HG03442 (cell line): Measurements from ENCODE around the gene LBX1.
"Not testable (repeated sequence)": the region's sequence is repeated elsewhere in the genome, so short reads cannot be mapped to it uniquely, and the experiment has no call there.

ENCODE experiments used
- ATAC-seq: cut with Tn5 transposase; IDR thresholded peaks from one replicate; pipeline ENCODE4 v1.9.1; 2021; ENCODE audit warnings: mild to moderate bottlenecking, moderate library complexity; ENCODE audit not compliant: unreplicated experiment

The LBX1 gene

DNA sequence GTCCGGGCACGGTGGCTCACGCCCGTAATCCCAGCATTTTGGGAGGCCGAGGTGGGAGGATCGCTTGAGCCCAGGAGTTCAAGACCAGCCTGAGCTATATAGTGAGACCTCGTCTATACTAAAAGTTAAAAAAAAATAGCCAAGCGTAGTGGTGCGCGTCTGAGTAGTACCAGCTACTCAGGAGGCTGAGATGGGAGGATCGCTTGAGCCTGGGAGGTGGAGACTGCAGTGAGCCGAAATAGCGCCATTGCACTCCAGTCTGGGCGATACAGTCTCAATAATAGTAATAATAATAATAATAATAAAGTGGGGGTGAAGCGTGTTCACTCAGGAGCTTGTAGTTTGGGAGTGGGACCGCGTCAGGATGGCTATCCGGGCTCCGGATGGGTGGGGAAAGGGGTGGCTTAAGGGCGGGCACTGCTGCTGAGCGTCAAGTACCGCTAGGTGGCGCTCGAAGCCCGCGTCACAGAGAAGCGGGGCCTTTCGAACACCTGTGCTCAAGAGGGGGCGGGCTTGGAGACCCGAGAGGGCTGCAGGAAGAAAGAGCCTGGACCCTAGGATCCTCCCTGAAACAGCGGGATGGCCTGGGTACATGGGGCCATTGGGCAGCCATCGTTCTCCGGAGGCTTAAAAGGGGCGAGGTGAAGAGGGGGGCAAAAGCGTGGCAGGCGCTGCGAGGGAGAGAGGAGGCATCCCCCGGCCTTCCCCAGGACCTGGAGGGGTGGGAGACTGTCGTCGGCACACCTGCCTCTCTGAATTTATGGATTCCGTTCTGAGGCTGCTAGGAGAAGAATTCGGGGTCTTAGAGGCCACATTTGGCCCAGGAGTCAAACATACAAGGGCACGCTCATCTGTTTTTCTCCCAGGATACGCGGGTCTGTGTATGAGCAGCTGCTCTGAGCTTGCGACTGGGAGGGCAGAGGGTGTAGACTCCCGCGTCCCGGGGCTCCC is 14.5 kb downstream of the LBX1 start:
- ATAC-seq, result no peak

DNA sequence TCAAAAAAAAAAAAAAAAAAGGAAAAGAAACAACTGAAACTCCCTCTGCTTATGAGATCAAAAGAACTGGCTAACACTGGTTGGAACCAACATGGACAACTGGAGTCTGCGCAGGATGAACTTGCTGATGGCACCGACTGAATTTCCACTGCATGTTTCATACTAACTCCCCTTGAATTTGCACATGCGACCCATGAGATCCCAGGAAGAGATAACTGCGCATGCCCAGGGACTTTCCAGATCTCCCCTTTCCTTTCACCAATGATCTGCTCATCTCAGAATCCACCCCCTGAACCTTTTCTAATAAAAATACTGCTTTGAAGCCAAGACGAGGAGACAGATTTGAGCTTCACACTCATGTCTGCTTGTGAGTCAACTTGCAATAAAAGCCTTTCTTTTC is 20.7 kb downstream of the LBX1 start:
- ATAC-seq, result no peak

DNA sequence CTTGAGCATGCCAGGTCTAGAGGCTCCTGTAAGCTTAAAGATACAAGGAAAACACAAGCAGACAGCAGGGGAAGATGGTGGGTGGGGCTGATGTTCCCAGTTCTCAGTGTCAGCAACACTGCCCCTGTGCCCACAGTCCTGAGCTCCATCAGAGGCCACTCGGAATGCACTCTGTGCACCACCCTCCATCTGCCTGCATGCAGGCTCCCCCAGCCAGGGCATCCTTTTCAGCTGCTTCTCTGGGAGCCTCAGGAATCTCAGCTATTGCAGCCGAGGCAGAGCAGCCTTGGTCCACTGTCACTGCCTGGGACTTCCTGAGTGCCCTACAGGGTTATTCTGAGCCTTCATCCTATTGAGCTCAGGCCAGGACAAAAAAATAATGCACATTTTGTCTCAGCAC is 22.2 kb downstream of the LBX1 start:
- ATAC-seq, result no peak

DNA sequence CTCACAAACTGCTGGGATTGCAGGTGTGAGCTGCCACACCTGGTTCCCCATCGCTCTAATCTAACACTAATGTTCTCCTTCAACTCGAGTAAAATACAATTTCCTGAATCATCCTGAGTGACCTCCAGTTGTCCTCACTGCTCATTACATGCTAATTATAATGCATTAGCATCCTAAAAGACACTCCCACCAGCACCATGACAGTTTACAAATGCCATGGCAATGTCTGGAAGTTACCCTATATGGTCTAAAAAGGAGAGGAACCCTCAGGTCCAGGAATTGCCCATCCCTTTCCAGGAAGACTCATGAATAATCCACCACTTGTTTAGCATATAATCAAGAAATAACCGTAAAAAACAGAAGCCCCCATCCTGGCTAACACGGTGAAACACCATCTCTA is 26.6 kb downstream of the LBX1 start:
- not testable (repeated sequence) for ATAC-seq

DNA sequence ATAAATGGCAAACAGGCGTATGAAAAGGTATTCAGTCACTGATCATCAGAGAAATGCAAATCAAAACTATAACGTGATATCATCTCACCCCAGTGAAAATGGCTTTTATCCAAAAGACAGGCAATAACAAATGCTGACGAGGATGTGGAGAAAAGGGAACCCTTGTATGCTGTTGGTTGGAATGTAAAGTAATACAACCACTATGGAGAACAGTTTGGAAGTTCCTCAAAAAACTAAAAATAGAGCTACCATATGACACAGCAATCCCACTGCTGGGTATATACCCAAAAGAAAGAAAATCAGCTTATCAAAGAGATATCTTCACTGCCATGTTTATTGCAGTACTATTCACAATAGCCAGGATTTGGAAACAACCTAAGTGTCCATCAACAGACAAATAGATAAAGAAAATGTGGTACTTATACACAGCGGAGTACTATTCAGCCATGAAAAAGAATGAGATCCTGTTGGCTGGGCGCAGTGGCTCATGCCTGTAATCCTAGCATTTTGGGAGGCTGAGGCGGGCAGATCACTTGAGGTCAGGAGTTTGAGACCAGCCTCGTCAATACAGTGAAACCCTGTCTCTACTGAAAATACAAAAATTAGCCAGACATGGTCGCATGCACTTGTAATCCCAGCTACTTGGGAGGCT is 30.8 kb downstream of the LBX1 start:
- not testable (repeated sequence) for ATAC-seq

DNA sequence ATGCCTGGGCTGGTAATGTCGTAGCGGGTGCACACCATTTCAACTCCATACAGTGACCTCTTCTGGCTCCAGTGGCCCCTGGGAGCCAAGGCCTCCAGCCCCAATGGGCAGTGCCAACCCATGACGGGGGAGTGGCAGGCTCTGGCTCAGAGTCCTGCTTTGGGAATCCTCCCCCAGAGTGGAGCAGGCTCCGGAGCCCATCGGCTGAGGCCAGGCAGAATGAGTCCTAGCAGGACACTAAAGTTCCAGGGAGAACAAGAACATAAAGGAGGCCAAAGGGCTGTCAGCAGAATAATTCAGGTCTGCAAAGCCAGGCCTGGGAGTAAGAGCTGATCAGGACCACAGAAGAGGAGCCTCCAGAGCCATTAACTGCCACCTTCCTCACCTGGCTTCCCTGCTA is 33.3 kb downstream of the LBX1 start:
- ATAC-seq, result no peak

DNA sequence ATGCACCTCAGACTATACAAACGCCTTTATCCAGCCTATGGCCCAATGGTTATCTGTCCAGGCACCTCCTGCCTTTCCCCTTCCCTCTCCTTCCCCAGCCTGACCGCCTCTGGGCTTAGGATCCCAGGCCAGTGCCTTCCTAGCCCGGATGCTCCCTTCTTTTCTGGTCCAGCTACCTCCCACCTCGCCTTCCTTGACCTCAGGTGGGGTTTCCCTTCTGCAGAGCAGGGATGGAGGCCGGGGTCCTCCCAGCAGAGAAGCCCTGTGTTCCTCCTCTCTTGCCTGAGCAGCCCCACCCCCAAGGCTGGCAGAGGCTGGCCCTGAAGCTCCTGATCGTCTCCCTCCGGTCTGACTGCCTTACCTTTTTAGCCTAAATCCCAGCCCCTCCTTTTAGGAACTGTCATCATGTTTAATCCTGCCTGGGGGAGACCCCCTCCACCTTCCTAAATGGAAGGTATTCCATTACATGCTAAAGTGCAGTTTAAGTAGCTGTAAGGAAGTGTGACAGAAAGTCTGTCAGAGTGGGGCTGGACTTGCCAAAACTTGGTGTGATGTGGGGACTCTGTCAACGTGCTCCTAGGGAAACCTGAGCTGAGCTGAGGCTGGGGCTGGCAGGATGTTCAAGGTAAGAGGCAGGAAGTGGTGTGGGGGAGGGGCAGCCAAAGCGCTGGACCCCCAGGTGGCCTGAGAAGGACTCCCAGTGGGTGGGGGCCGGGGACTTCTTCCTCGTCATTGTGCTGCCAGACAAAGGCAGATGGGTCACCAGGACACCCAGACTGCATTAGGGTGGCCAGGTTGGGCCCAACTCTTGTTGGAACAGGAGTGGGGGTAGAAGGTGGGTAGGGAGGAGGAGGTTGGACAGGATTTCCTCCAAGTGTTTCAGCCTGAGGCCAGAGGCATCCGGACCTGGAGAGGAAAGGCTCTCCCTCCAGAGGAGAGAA is 39.5 kb downstream of the LBX1 start:
- ATAC-seq, result no peak

DNA sequence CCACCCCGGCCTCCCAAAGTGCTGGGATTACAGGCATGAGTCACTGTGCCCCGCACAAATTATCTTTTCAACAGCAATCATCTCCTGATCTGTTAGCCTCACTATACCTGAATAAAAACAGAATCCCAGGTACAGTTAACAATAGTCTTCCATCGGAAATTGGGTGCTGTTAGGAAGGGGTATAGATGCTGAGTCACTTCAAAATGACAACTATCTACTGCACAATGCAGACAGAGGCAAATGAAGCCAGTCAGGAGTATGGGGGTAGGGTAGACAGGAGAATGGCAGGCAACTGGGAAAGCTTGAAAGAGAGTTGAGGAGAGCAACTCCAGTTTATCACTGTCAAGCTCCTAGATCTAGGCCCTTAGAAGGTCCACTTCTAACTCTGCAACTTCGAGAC is 40.3 kb downstream of the LBX1 start:
- ATAC-seq, result no peak

DNA sequence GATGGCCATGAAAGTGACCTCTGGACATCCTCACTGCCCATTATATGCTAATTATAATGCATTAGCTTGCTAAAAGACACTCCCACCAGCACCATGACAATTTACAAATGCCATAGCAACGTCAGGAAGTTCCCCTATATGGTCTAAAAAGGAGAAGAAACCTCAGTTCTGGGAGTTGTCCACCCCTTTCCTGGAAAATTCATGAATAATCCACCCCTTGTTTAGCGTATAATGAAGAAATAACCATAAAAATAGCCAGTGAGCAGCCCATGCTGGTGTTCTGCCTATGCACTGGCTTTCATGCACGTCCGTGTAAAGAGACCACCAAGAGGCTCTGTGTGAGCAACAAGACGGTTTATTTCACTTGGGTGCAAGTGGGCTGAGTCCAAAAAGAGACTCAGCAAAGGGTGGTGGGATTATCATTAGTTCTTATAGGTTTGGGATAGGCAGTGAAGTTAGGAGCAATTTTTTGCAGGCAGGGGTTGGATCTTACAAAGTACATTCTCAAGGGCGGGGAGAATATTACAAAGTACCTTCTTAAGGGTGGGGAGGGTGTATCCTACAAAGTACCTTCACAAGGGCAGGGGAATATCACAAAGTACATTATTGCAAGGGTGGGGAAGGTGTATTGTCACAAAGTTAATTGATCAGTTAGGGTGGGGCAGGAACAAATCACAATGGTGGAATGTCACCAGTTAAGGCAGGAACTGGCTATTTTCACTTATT is 45.6 kb downstream of the LBX1 start:
- no peak for ATAC-seq

DNA sequence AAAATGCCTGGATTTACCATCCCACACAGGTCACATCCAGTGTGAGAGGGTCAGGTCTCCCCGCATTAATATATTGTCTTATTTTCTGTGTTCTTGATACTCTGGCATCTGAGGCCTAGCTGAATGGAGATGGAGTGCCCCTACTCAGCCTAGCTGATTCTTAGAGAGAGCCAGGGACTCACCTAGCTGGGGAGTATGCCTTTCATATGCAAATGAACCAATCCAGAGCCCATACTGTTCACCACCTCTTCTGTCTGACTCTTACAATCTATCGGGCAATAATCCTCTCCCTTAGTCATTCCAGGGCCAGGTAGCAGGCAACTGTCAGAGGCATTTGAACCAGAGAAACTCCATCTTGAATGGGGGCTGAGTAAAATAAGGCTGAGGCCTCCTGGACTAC is 46.3 kb downstream of the LBX1 start:
- ATAC-seq, result no peak
